Hepatocyte (in vitro differentiated cells): ENCODE data around the gene ZSCAN21. TPM values are rescaled to one million over a fixed set of nuclear protein-coding genes. Genes with fewer than 3 reads are reported as not detected.

Source experiments
- DNase-seq: peaks from one replicate; pipeline ENCODE4 v3.0.0-alpha.2; 2016; ENCODE audit warnings: low spot score
- H2AFZ ChIP-seq: fragments of 200-600 bp; sonication (generic); 2 replicates; pipeline ENCODE4 v1.6.0; 2016; ENCODE audit warnings: antibody characterized with exemption, mild to moderate bottlenecking
- H3K27ac ChIP-seq: fragments of 200-600 bp; sonication (generic); 2 replicates; pipeline ENCODE4 v1.5.1; 2016; ENCODE audit warnings: mild to moderate bottlenecking
- H3K27me3 ChIP-seq: fragments of 200-600 bp; sonication (generic); 2 replicates; pipeline ENCODE4 v1.6.1; 2016
- H3K36me3 ChIP-seq: fragments of 200-600 bp; sonication (generic); replicated peaks from 2 replicates; pipeline ENCODE4 v1.5.1; 2016; ENCODE audit warnings: low read depth; ENCODE audit not compliant: insufficient read depth
- H3K4me1 ChIP-seq: fragments of 200-600 bp; sonication (generic); 2 replicates; pipeline ENCODE4 v1.5.1; 2016; ENCODE audit warnings: mild to moderate bottlenecking, moderate library complexity; ENCODE audit not compliant: insufficient read depth
- H3K4me2 ChIP-seq: fragments of 200-600 bp; sonication (generic); 2 replicates; pipeline ENCODE4 v1.6.0; 2016
- H3K4me3 ChIP-seq: fragments of 200-600 bp; sonication (generic); 2 replicates; pipeline ENCODE4 v1.5.1; 2016; ENCODE audit warnings: mild to moderate bottlenecking
- H3K79me2 ChIP-seq: fragments of 200-600 bp; sonication (generic); 2 replicates; pipeline ENCODE4 v1.6.0; 2017; ENCODE audit warnings: mild to moderate bottlenecking
- H3K9me2 ChIP-seq: fragments of 200-600 bp; sonication (generic); replicated peaks from 2 replicates; pipeline ENCODE4 v1.6.0; 2017; ENCODE audit warnings: mild to moderate bottlenecking; ENCODE audit not compliant: insufficient read depth
- H3K9me3 ChIP-seq: fragments of 200-600 bp; sonication (generic); 2 replicates; pipeline ENCODE4 v1.5.1; 2016; ENCODE audit warnings: low read depth, mild to moderate bottlenecking
- H4K20me1 ChIP-seq: fragments of 200-600 bp; sonication (generic); 2 replicates; pipeline ENCODE4 v1.6.0; 2016; ENCODE audit warnings: mild to moderate bottlenecking; ENCODE audit not compliant: insufficient read depth, poor library complexity, severe bottlenecking
- EZH2 ChIP-seq: fragments of 200-600 bp; sonication (generic); IDR thresholded peaks from 2 replicates; pipeline ENCODE4 v1.6.1; 2016; ENCODE audit warnings: antibody characterized with exemption, mild to moderate bottlenecking, borderline replicate concordance
- EZH2phosphoT487 ChIP-seq: fragments of 200-600 bp; sonication (generic); IDR thresholded peaks from one replicate; pipeline ENCODE4 v1.6.1; 2018; ENCODE audit warnings: antibody characterized with exemption, mild to moderate bottlenecking, low read depth, moderate library complexity; ENCODE audit not compliant: unreplicated experiment, severe bottlenecking
- WGBS: methylation state at CpG from one replicate; pipeline ENCODE4 v1.1.6; 2016; ENCODE audit warnings: low lambda C conversion rate; ENCODE audit errors: missing lambda C conversion rate; 5-methylcytosine and 5-hydroxymethylcytosine counted together
- polyA plus RNA-seq: library from polyadenylated mRNA; unstranded; fragments of >200 nt; fragmentation: Nextera tagmentation; extraction: Ambion mirVana; gene quantifications from 2 replicates; pipeline ENCODE4 v1.2.1, GENCODE V29; 2016
- total RNA-seq: library from RNA; depleted of rRNA; stranded (reverse); fragments of >200 nt; gene quantifications from 2 replicates; pipeline ENCODE4 v1.2.3, GENCODE V29; 2014
- TF ChIP-seq, protein P1 (sequence below): fragments of 200-600 bp; sonication (generic); IDR thresholded peaks from 2 replicates; pipeline ENCODE4 v1.5.1; 2016; ENCODE audit warnings: antibody characterized with exemption, mild to moderate bottlenecking; ENCODE audit not compliant: poor library complexity

The ZSCAN21 gene
- total and polyA plus RNA-seq, 2 experiments from 2014 or later = 9.6 to 12.8 TPM

DNA sequence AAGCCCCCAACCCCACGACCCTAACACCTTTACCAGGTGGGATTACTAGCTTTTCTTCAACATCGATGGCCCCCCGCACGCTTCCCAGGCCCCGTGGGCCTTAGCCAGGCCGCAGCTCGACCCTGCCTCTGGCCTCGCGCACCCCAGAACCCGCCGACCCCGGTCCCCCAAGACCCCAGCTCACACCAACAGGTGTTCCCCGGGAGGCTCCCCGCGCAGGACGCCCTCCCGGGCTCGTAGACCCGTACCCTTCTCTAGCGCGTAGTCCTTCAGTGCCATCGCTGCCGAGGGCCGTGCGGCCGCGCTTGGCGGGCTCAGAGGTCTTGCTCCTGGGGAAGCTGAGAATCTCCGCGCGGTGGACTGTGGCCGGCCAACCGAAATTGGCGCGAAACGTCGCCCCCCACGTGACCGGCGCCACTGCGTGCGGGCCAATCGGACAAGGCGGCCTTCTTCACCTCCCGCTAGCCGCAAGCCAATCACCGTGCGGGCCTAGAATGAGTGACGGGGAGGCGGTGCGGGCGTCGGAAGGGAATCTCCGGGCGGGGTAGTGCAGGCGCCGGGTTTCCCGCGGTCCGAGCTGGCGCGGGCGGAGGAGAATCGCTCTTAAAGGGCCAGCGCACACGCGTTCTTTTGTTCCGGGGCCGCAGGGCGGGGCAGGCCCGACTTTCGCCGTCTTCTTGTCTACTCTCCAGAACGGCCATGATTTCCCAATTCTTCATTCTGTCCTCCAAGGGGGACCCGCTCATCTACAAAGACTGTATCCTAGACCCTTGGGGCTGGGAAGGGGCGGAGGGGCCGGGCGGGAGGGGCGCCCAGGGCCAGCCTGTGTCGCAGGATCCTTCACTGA is 51.7 kb downstream of the ZSCAN21 start, which contains the start of the genes AP4M1 and MCM7:
Gene AP4M1 (plus strand): TSS at position 628 of the 847 bp plus-strand sequence. CDS start 72 bp downstream, at position 700.
Gene MCM7 (minus strand): TSS at position 382 of the 847 bp plus-strand sequence. CDS start 103 bp downstream, at position 279.
- 1% methylated on average over 66 of the region's 80 CpGs for WGBS
- TF ChIP-seq EZH2 = no peak
- TF ChIP-seq, protein P1, sequence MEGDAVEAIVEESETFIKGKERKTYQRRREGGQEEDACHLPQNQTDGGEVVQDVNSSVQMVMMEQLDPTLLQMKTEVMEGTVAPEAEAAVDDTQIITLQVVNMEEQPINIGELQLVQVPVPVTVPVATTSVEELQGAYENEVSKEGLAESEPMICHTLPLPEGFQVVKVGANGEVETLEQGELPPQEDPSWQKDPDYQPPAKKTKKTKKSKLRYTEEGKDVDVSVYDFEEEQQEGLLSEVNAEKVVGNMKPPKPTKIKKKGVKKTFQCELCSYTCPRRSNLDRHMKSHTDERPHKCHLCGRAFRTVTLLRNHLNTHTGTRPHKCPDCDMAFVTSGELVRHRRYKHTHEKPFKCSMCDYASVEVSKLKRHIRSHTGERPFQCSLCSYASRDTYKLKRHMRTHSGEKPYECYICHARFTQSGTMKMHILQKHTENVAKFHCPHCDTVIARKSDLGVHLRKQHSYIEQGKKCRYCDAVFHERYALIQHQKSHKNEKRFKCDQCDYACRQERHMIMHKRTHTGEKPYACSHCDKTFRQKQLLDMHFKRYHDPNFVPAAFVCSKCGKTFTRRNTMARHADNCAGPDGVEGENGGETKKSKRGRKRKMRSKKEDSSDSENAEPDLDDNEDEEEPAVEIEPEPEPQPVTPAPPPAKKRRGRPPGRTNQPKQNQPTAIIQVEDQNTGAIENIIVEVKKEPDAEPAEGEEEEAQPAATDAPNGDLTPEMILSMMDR = no peak
- TF ChIP-seq EZH2phosphoT487 = no peak
- H3K4me3 ChIP-seq = peak within 1 kb of the TSS; percentile 70
- no peaks in the 10 kb centered on the region for H3K27me3 ChIP-seq
- H3K27ac ChIP-seq = peak within 1 kb of the TSS; percentile 98
- peaks cover 47% of the 10 kb centered on the region for H3K79me2 ChIP-seq
- H3K4me2 ChIP-seq = peak within 1 kb of the TSS; percentile 88
- H3K9me2 ChIP-seq = no peaks in the 10 kb centered on the region
- peak; percentile 99 for DNase-seq
- H3K36me3 ChIP-seq = no peaks in the 10 kb centered on the region
- H2AFZ ChIP-seq = peak within 1 kb of the TSS; percentile 45
- H4K20me1 ChIP-seq = no peaks in the 10 kb centered on the region
- H3K9me3 ChIP-seq = no peaks in the 10 kb centered on the region
- H3K4me1 ChIP-seq = peaks cover 10% of the 10 kb centered on the region

- no peak overlapping the region for H3K4me3 ChIP-seq
- WGBS = 90% methylated on average over 17 of the region's 17 CpGs
- no peaks in the 10 kb centered on the region for H4K20me1 ChIP-seq
- H3K27me3 ChIP-seq = no peaks in the 10 kb centered on the region
- no peaks in the 10 kb centered on the region for H3K9me2 ChIP-seq
- H3K36me3 ChIP-seq = no peaks in the 10 kb centered on the region
- DNase-seq = no peak
- no peak overlapping the region for H2AFZ ChIP-seq
- no peak overlapping the region for H3K27ac ChIP-seq
- TF ChIP-seq EZH2phosphoT487 (no peak), EZH2 (no peak)
- TF ChIP-seq, protein P1 = no peak
- H3K4me1 ChIP-seq = peaks cover 10% of the 10 kb centered on the region
- H3K9me3 ChIP-seq = no peaks in the 10 kb centered on the region
- H3K79me2 ChIP-seq = peaks cover 30% of the 10 kb centered on the region
- peak overlapping the region; percentile 73 for H3K4me2 ChIP-seq
These were observed 53.6 kb downstream of the ZSCAN21 start for GRCh38 chr7:100102950-100103840.

DNA sequence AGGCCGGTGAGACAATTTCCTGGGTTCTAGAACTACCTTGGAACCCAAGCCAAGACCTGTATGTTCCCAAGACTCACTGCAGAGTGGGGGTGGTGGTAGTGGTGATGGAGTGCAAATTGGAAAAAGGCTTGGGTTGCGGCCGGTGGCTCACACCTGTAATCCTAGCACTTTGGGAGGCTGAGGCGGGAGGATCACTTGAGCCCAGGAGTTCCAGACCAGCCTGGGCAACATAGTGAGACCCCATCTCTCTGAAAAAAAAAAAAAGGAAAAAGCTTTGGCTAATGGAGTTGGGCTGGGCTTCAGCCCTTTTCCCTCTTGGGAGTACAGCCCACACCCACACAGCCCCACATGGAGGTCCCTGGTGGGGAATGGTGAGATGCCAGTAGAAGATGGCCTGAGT is 56.0 kb downstream of the ZSCAN21 start:
- Histone ChIP-seq H3K27me3 (no peaks in the 10 kb centered on the region), H3K4me1 (no peaks in the 10 kb centered on the region), H3K4me3 (no peak overlapping the region), H3K4me2 (no peak overlapping the region), H3K36me3 (no peaks in the 10 kb centered on the region), H2AFZ (no peak overlapping the region), H4K20me1 (no peaks in the 10 kb centered on the region), H3K9me3 (no peaks in the 10 kb centered on the region), H3K27ac (no peak overlapping the region), H3K9me2 (no peaks in the 10 kb centered on the region), H3K79me2 (peaks cover 9% of the 10 kb centered on the region)
- TF ChIP-seq, protein P1 = no peak
- TF ChIP-seq EZH2 (no peak), EZH2phosphoT487 (no peak)
- DNase-seq = no peak
- WGBS = 88% methylated on average over 4 of the region's 4 CpGs
